Activated naive CD4-positive, alpha-beta T cell treated with anti-CD3 and anti-CD28 coated beads, Interleukin-2, amount 50 U/mL, for 72 hours (primary cell): ENCODE data around the gene NIPSNAP3A. TPM values are rescaled to one million over a fixed set of nuclear protein-coding genes. Genes with fewer than 3 reads are reported as not detected.
A peak's percentile ranks its signal among the peaks of the same experiment; 100 is the strongest.
"Not testable (repeated sequence)": the region's sequence is repeated elsewhere in the genome, so short reads cannot be mapped to it uniquely, and the experiment has no call there.

Source experiments
- ATAC-seq, 2 donors: fragments of 150-1000 bp; cut with Tn5 transposase; 2 replicates each; pipeline ENCODE4 v1.10.0; 2021; ENCODE audit warnings: mild to moderate bottlenecking in 2 of 2, moderate library complexity in 2 of 2
- DNase-seq, 2 donors: peaks; one replicate each; pipeline ENCODE4 v3.0.0; 2021 to 2022; ENCODE audit warnings: low spot score in 2 of 2
- H3K27ac Mint-ChIP-seq, 2 donors: one replicate each; pipeline ENCODE4 v1.8.0; 2022; ENCODE audit warnings: mild to moderate bottlenecking in 2 of 2, mixed read lengths in 2 of 2
- H3K36me3 Mint-ChIP-seq, 2 donors: one replicate each; pipeline ENCODE4 v1.8.0; 2022; ENCODE audit warnings: mixed read lengths in 2 of 2
- H3K9me3 Mint-ChIP-seq, 2 donors: one replicate each; pipeline ENCODE4 v1.8.0; 2022; ENCODE audit warnings: mixed read lengths in 2 of 2
- total RNA-seq, 2 donors: library from RNA; stranded (reverse); gene quantifications; one replicate each; pipeline ENCODE4 v1.2.3, GENCODE V29; 2022

The NIPSNAP3A gene
- total RNA-seq, 2 donors from 2014 or later, result 15.2 to 17.4 TPM

DNA sequence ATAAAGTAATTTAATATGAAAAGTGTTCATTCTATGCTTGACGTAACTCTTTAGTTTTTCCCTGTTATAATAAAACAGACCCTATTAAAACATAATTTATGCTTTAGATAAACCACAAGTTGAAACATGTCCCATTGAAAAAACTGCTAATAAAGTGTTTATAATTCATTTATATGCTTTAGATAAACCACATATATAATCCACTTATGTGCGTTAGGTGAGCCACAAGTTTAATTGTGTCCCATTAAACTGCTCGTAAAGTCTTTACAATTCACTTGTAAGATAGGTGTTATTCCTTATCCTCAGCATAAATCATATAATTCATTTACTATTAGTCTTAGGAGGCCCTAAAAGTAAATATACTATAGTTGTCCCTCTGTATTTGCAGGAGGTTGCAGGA, 20.0 kb downstream of the NIPSNAP3A start:
- Mint-ChIP-seq H3K36me3 (peaks cover 11 to 15% of the 10 kb centered on the region in 2 donors), H3K9me3 (no peaks in the 10 kb centered on the region), H3K27ac (no peak overlapping the region)
- ATAC-seq, result no peak
- DNase-seq, result no peak

DNA sequence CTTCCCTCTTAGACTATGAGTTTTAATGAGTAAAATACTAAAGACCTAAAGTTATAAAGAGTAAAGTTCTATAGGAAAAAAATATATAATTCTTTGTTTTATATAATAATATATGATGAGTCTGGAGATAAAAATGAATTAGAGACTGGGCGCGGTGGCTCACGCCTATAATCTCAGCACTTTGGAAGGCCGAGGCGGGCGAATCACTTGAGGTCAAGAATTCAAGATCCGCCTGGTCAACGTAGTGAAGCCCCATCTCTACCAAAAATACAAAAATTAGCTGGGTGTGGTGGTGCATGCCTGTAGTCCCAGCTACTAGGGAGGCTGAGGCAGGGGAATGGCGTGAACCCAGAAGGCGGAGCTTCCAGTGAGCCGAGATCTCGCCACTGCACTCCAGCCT, 21.5 kb downstream of the NIPSNAP3A start:
- not testable (repeated sequence) for H3K27ac Mint-ChIP-seq, H3K36me3 Mint-ChIP-seq, ATAC-seq, H3K9me3 Mint-ChIP-seq, DNase-seq

DNA sequence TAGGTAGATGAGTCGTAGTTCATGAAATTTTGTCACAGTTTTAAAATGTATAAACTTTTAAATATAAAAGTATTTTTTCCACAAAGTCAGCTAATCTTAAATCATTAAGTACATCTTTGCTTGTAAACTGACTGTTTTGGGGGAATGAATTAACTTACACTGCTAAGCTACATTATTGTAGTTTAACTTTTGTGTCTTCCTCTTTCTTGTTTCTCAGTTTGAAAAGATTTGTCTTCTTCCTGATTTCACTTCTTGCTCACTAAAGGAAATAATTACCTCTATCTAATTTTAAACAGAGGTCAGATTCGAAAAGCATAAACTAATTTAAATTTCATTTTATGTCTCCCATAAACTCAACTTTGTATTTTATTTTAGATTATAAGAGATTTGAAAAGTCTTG, 22.2 kb downstream of the NIPSNAP3A start:
- H3K9me3 Mint-ChIP-seq, result no peaks in the 10 kb centered on the region
- ATAC-seq (no peak), DNase-seq (no peak)
- peaks cover 0 to 5% of the 10 kb centered on the region in 2 donors for H3K36me3 Mint-ChIP-seq
- H3K27ac Mint-ChIP-seq, result no peak overlapping the region

DNA sequence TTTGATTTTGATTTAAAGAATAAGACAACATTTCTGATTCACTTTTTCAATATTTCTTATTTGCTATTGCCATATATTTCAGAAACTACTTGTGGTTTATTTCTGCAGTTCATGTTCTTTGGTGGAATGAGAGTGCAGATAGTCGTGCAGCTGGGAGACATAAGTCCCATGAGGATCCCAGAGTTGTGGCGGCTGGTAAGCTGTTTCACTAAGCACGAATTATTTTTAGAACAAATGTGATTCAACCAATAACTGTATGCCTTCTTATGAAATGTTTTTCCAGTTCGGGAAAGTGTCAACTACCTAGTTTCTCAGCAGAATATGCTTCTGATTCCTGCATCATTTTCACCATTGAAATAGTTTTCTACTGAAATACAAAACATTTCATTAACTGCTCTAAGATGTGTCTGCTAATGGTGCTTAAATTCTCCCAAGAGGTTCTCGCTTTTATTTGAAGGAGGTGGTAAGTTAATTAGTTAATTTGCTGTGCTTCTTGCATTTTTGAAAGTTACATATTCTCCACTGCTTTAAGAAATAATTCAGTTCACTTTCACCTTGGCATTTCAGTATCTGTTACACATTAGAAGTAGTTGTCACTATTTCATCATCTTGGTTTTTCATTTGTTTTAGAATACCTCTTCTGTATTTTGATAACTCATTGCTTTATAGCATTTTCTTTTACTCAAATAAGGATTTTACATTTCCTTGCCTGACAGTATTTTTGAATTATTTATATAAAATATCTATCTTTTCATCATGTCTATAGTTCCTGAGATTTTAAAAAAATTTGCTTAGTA, 25.4 kb downstream of the NIPSNAP3A start:
- Mint-ChIP-seq H3K27ac (no peak overlapping the region), H3K36me3 (peaks cover 0 to 5% of the 10 kb centered on the region in 2 donors), H3K9me3 (no peaks in the 10 kb centered on the region)
- no peak for ATAC-seq
- DNase-seq, result no peak

DNA sequence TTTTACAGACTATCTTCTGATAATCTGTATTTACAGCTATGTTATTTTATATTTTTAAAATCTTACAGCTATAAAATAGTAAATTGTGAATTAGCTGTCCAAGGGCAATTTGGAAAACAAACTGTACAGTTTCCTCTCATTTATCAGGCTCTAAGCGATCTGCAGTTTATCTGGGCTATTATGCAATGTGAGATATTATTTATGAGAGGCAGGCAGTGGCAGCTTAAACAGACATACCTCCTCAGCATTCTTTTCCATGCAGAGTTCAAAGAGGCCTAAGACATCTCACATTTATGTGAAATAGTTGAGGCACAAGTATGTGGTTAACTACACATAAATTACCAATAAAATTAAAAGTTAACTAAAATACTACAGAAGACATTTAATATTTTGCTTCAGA, 26.6 kb downstream of the NIPSNAP3A start:
- no peak overlapping the region for H3K27ac Mint-ChIP-seq

DNA sequence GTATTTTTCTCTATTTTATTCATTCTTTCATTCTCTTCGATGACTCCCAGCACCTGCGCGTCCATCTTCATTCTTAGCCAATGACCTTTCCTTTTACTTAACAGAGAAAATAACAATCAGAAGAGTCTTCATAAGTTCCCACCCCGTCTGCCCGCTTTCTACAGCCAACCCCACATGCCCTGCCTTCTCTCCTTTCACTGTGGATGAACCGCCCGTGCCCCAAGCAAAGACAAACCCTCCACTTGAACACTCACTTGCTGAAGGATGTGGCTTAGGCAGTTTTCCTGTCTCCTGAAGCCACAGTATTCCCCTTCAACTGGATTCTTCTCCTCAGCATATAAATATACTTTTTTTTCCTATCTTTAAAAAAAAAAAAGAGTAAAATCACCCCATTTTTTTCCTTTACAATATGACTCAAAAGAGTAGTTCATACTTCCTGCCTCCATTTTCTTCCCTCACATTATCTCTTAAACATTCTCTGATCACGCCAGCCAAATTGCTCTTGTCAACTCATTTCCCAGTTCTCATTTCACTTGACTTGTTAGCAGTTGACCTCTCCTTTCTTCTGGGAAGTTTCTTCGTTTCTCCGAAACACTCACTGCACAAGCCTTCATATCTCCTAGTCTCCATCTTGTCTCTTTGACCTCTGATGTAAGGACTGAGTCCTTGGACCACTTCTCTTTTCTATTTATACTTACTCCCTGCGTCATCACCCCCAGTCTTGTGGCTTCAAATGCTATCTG, 27.5 kb downstream of the NIPSNAP3A start:
- H3K36me3 Mint-ChIP-seq, result peaks cover 0 to 5% of the 10 kb centered on the region in 2 donors
- ATAC-seq, result peak in 1 of 2 donors; percentile 54
- H3K27ac Mint-ChIP-seq, result no peak overlapping the region
- no peaks in the 10 kb centered on the region for H3K9me3 Mint-ChIP-seq
- no peak for DNase-seq

More for the DNA sequence above, 26.6 kb downstream of the NIPSNAP3A start:
- ATAC-seq (no peak), DNase-seq (no peak)
- Mint-ChIP-seq H3K9me3 (no peaks in the 10 kb centered on the region), H3K36me3 (peaks cover 0 to 5% of the 10 kb centered on the region in 2 donors)

DNA sequence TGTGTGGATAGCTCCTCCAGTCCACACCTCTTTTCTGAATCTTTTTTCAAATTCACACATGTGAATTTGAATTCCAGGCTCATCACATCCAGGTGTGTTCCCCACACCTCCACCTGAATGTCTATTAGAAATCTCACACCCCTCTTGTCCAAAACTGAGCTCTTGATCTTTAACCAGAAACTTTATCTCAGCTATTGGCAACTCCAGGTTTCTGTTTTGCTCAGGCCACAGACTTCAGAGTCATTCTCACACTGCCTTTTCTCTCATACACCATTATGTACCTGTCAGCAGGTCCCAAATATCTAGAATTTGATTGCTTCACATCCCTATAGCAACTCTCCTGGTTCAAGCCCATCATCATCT, 28.1 kb downstream of the NIPSNAP3A start:
- no peak overlapping the region for H3K27ac Mint-ChIP-seq
- ATAC-seq (peak in 1 of 2 donors; percentile 49), DNase-seq (no peak)
- H3K9me3 Mint-ChIP-seq, result no peaks in the 10 kb centered on the region
- H3K36me3 Mint-ChIP-seq, result peaks cover 0 to 5% of the 10 kb centered on the region in 2 donors

DNA sequence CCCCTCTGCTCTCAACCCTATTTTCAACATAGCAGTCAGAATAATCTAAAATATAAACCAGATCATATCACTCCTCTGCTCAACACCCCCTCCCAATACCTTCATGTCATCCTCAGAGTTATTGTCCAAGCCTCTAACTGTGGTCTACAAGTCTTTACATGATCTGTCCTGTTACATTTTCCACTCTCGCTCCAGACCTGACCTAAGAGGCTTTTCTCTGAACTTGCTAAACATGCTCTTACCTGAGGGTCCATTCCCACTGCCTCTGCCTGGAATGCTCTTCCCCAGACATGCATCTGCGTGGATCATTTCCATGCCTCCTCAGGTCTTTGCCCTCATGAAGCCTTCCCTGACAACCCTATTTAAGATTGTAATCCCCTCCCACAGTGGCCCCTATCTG, 28.5 kb downstream of the NIPSNAP3A start:
- Mint-ChIP-seq H3K27ac (no peak overlapping the region), H3K9me3 (no peaks in the 10 kb centered on the region), H3K36me3 (peaks cover 0 to 5% of the 10 kb centered on the region in 2 donors)
- DNase-seq, result no peak
- peak in 1 of 2 donors; percentile 21 for ATAC-seq

DNA sequence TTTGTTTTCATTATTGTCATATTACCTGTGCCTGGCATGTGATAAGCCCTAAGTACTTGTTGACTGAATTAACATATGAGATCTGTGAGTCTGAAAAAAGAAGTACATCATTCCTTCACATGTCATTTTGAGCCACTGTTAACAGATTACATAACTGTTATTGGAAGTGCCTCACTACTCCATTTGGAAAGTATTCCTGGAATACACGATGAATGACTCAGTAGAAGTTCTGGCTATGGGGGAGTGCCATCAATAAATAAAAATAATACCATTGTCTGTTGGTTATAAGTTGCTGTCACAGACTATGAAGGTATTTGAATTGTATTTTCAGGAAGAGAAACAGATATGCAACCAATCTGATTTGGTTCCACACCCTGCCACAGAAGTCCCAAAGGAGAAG, 29.3 kb downstream of the NIPSNAP3A start:
- DNase-seq, result no peak
- H3K27ac Mint-ChIP-seq, result no peak overlapping the region
- H3K9me3 Mint-ChIP-seq, result no peaks in the 10 kb centered on the region
- H3K36me3 Mint-ChIP-seq, result no peaks in the 10 kb centered on the region
- ATAC-seq, result no peak

DNA sequence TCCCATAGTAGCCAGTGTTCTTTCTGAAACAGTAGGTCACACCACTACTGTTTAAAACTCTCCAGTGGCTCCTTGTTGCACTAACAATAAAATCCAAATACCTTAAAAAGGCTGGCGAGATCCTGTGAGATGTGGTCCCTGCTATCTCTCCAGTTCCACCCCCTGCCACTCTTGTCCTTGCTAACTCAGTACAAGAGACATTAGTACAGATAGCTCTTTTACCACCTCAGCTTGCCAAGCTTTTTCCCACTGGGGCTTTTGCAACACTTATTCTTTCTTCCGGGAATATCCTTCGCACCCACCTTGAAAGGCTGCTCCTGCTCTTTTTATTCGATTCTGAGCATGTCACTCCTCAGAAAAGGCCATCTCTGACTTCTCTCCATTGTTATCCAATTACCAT, 31.3 kb downstream of the NIPSNAP3A start:
- no peak for DNase-seq

DNA sequence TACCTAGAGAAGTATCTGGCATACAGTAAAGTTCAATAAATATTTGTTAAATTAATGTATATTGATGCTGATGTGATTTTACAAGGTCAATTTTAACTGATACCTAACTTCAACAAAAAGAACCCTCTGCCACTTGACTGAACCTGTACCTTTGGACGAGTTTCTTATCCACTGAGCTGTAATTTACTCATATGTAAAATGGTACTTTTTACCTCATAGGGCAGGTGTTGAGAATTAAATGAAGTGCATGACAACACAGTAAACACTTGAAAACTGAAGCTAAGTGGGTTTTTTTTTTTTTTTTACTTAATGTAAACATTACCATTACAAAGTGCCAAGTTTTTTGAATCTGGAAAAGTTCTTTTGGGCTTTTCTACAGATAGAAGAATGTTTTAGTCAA, 31.9 kb downstream of the NIPSNAP3A start:
- H3K27ac Mint-ChIP-seq, result no peak overlapping the region
- ATAC-seq, result no peak
- H3K36me3 Mint-ChIP-seq, result no peaks in the 10 kb centered on the region
- no peak for DNase-seq
- no peaks in the 10 kb centered on the region for H3K9me3 Mint-ChIP-seq

More for the DNA sequence above, 31.3 kb downstream of the NIPSNAP3A start:
- ATAC-seq, result no peak
- Mint-ChIP-seq H3K9me3 (no peaks in the 10 kb centered on the region), H3K36me3 (no peaks in the 10 kb centered on the region), H3K27ac (no peak overlapping the region)

DNA sequence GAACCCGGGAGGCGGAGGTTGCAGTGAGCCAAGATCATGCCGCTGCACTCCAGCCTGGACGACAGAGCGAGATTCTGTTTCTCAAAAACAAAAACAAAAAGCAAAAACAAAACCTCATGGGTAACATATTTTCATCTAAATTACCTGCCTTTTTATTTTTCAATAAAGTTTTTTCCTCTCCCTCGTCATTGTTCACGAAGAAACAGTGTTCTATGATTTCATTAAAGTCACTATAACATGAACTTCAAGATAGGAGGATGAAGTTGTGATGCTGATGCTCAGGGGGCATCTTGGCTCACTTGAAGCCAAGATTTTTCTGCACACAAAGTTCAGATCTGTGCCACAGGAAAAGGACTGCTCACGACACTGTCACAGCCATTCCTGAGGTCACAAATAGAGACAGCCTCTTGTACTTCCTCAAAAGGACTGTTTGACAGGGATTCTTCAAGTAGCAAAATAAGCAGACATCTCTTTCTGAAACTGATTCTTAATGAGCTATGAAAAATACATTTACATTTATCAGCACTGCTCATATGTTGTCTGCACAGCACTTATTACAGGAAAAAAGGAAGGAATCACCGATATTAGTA, 32.6 kb downstream of the NIPSNAP3A start:
- H3K9me3 Mint-ChIP-seq, result no peaks in the 10 kb centered on the region
- H3K36me3 Mint-ChIP-seq, result no peaks in the 10 kb centered on the region
- ATAC-seq, result no peak
- no peak overlapping the region for H3K27ac Mint-ChIP-seq
- no peak for DNase-seq

DNA sequence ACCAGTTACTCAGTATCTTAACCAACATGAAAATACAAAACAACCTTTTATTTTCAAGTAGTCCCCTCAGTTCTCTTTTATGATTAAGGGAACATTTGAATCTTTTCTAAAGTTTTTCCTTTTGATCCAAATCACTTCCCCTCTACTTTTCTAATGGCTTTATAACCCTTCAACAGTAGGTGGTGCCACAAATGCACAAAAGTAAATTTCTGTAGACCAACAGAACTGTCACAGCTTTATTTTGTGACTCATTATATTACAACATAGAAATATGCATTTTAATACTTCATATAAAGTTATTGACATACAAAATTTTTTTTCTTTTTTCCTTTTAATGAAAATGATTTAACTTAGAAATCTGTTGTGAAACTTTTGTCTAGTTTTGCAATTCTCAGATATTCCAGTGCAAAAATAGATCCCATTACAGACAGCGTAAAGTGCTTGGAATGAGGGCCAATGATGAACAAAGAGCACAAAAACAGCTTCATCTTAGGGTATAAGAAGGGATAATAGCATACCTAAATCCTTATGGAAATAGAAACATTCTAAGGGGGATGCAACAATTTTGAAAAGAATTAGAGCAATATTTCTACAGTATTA, 33.4 kb downstream of the NIPSNAP3A start:
- Mint-ChIP-seq H3K36me3 (no peaks in the 10 kb centered on the region), H3K9me3 (no peaks in the 10 kb centered on the region), H3K27ac (no peak overlapping the region)
- ATAC-seq (no peak), DNase-seq (no peak)

DNA sequence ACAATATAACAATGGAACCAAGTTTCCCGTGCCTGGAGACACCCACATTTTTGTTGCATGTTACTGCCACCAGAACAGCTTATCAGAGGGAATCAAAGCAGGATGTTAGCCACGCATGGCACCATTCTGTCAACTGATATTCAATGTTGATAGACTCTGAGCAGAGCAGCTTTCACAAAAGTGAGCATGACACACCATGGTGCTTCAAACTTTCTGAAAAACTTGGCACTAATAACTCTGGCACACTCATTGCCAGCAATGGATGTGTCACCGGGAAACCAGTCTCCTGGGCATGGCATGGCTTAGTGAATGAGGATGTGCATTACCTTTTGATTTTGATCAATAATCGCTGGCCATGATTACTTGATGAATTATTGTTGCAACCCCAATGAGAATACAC, 36.1 kb downstream of the NIPSNAP3A start:
- DNase-seq (no peak), ATAC-seq (no peak)
- Mint-ChIP-seq H3K36me3 (no peaks in the 10 kb centered on the region), H3K9me3 (no peaks in the 10 kb centered on the region), H3K27ac (no peak overlapping the region)

DNA sequence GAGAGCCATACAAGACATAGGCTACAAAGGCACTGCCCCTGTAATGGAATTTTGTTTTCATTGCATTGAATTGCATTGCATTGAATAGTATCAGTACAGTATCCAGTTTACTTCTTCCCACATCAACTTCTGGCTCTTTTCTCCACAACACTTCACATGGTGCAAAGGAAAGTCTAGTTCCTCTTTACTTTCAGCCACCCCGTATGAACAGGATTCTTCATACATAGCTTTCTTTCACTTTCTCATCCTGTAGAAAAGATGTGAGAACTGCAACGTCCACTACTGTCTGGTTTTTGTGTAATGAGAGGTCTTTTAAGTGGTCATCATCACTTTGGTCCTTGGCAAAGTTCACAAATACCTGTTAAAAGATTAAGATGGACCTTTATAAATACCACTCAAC, 36.6 kb downstream of the NIPSNAP3A start:
- Mint-ChIP-seq H3K36me3 (no peaks in the 10 kb centered on the region), H3K9me3 (no peaks in the 10 kb centered on the region), H3K27ac (no peak overlapping the region)
- DNase-seq (no peak), ATAC-seq (no peak)

DNA sequence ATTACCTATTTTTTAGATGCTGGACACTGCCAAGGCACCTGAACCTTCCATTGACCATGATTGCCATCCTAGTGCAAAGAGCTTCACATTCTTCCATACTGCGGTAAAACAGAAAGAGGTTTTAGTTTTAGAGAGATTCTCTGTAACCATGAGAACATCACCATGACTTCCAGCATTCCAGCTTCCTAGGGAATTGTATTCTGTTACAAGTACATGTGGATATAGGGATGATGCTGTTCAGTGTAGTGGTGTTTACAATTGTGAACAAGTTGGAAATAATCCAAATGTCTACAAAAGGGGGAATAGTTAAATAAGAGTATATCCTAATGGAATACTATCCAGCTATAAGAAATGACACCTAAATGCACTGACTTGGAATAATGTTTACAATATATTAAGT, 38.8 kb downstream of the NIPSNAP3A start:
- no peaks in the 10 kb centered on the region for H3K9me3 Mint-ChIP-seq

More for the DNA sequence above, 38.8 kb downstream of the NIPSNAP3A start:
- ATAC-seq, result no peak
- Mint-ChIP-seq H3K36me3 (no peaks in the 10 kb centered on the region), H3K27ac (no peak overlapping the region)
- DNase-seq, result no peak
